WTC11 (cell line): ENCODE data around the gene EXOSC6. TPM values are rescaled to one million over a fixed set of nuclear protein-coding genes. Genes with fewer than 3 reads are reported as not detected.
"Not testable (repeated sequence)": the region's sequence is repeated elsewhere in the genome, so short reads cannot be mapped to it uniquely, and the experiment has no call there.

Source experiments
- ATAC-seq: fragments of 200-7000 bp; cut with Tn5 transposase; 2 replicates; pipeline ENCODE4 v1.10.0; 2021; ENCODE audit warnings: mild to moderate bottlenecking, moderate library complexity
- CTCF ChIA-PET: fragments of 300-600 bp; sonication (Branson Sonifier 250); formaldehyde crosslinking; loops from one replicate; lab custom pipeline; 2021; ENCODE audit warnings: antibody characterized with exemption; lab: Charles Lee
- POLR2A ChIA-PET: fragments of 350-600 bp; sonication (Branson Sonifier 250); formaldehyde crosslinking; loops from one replicate; lab custom pipeline; 2021; ENCODE audit warnings: antibody characterized with exemption; lab: Charles Lee
- DNase-seq: peaks from one replicate; pipeline ENCODE4 v3.0.0; 2021; ENCODE audit warnings: low spot score
- H3K27ac Mint-ChIP-seq: 2 replicates; pipeline ENCODE4 v1.8.0; 2021; ENCODE audit warnings: mixed read lengths
- H3K27me3 Mint-ChIP-seq: 2 replicates; pipeline ENCODE4 v1.8.0; 2021; ENCODE audit warnings: low read depth, mild to moderate bottlenecking, moderate library complexity, mixed read lengths
- H3K36me3 Mint-ChIP-seq: 2 replicates; pipeline ENCODE4 v1.8.0; 2021; ENCODE audit warnings: mixed read lengths
- H3K4me1 Mint-ChIP-seq: 2 replicates; pipeline ENCODE4 v1.8.0; 2022; ENCODE audit warnings: mixed read lengths
- H3K4me3 Mint-ChIP-seq: 2 replicates; pipeline ENCODE4 v1.8.0; 2021; ENCODE audit warnings: mild to moderate bottlenecking, moderate library complexity, mixed read lengths
- H3K9me3 Mint-ChIP-seq: 2 replicates; pipeline ENCODE4 v1.8.0; 2021; ENCODE audit warnings: mixed read lengths
- GTF2I ChIP-seq: fragments of 250-450 bp; sonication (Bioruptor Pico); conservative IDR thresholded peaks from 2 replicates; pipeline ENCODE4 v1.4.0; 2021; ENCODE audit warnings: mild to moderate bottlenecking
- total RNA-seq: library from RNA; stranded (reverse); gene quantifications from 3 replicates; pipeline ENCODE4 v1.2.3, GENCODE V29; 2021

The EXOSC6 gene
- total RNA-seq, 1 experiment from 2014 or later = 27.3 TPM

DNA sequence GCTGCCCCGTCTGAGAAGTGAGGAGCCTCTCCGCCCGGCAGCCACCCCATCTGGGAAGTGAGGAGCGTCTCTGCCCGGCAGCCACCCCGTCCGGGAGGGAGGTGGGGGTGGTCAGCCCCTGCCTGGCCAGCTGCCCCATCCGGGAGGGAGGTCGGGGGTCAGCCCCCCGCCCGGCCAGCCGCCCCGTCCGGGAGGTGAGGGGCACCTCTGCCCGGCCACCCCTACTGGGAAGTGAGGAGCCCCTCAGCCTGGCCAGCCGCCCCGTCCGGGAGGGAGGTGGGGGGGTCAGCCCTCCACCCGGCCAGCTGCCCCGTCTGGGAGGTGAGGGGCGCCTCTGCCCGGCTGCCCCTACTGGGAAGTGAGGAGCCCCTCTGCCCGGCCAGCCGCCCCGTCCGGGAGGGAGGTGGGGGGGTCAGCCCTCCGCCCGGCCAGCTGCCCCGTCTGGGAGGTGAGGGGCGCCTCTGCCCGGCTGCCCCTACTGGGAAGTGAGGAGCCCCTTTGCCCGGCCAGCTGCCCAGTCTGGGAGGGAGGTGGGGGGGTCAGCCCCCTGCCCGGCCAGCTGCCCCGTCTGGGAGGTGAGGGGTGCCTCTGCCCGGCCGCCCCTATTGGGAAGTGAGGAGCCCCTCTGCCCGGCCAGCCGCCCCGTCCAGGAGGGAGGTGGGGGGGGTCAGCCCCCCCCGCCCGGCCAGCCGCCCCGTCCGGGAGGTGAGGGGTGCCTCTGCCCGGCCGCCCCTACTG is 46.9 kb downstream of the EXOSC6 start:
- H3K27me3 Mint-ChIP-seq, POLR2A ChIA-PET, DNase-seq, H3K4me3 Mint-ChIP-seq, ATAC-seq, CTCF ChIA-PET, H3K27ac Mint-ChIP-seq, H3K4me1 Mint-ChIP-seq: not testable (repeated sequence)
- Mint-ChIP-seq H3K9me3 (peaks cover 10% of the 10 kb centered on the region), H3K36me3 (peaks cover 29% of the 10 kb centered on the region)

DNA sequence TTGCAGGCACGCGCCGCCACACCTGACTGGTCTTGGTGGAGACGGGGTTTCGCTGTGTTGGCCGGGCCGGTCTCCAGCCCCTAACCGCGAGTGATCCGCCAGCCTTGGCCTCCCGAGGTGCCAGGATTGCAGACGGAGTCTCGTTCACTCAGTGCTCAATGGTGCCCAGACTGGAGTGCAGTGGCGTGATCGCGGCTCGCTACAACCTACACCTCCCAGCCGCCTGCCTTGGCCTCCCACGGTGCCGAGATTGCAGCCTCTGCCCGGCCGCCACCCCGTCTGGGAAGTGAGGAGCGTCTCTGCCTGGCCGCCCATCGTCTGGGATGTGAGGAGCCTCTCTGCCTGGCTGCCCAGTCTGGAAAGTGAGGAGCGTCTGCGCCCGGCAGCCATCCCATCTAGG is 47.7 kb downstream of the EXOSC6 start:
- ATAC-seq, H3K27me3 Mint-ChIP-seq, DNase-seq, POLR2A ChIA-PET, H3K27ac Mint-ChIP-seq, H3K4me3 Mint-ChIP-seq, H3K4me1 Mint-ChIP-seq, CTCF ChIA-PET: not testable (repeated sequence)
- H3K36me3 Mint-ChIP-seq = peaks cover 25% of the 10 kb centered on the region
- peaks cover 10% of the 10 kb centered on the region for H3K9me3 Mint-ChIP-seq

DNA sequence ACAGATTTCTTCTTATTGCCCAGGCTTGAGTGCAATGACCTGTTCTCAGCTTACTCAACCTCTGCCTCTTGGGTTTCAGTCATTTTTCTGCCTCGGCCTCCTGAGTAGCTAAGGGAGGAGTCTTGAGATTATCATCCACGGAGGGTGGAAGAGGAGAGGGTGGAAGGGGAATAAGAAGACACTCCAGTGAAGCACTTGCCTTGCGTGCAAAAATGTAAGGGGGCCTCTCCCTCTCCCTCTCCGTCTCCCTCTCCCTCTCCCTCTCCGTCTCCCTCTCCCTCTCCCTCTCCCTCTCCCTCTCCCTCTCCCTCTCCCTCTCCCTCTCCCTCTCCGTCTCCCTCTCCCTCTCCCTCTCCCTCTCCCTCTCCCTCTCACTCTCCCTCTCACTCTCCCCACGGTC is 48.2 kb downstream of the EXOSC6 start:
- H3K9me3 Mint-ChIP-seq = peaks cover 10% of the 10 kb centered on the region
- CTCF ChIA-PET, DNase-seq: not testable (repeated sequence)

DNA sequence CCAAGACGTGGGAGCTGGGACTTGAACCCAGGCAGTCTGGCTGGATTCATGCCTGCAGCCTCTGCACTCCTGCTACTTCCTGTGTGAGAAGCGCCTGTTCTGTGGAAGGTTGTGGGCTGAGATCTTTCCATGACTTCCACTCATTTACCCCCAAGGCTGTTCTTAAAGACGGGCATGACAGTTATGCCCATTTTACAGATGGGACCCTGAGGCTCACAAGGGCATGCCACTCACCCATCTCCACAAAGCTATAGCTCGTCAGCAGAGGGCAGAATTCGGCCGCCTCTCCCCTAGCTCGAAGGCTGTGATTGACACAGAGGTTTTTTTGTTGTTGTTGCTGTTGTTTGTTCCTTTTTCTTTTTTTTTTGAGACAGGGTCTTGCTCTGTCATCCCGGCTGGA is 51.7 kb downstream of the EXOSC6 start:
- ATAC-seq, H3K27me3 Mint-ChIP-seq, H3K4me1 Mint-ChIP-seq, H3K27ac Mint-ChIP-seq, H3K36me3 Mint-ChIP-seq, H3K4me3 Mint-ChIP-seq, POLR2A ChIA-PET, DNase-seq, H3K9me3 Mint-ChIP-seq, CTCF ChIA-PET: not testable (repeated sequence)
- TF ChIP-seq GTF2I (CRISPR knock-in tag) = 0 out of 2 replicates have a peak, but pooled peaks have one; percentile 48

More for the DNA sequence above, 48.2 kb downstream of the EXOSC6 start:
- H3K27ac Mint-ChIP-seq, H3K4me1 Mint-ChIP-seq, ATAC-seq, H3K27me3 Mint-ChIP-seq, POLR2A ChIA-PET, H3K4me3 Mint-ChIP-seq: not testable (repeated sequence)
- peaks cover 25% of the 10 kb centered on the region for H3K36me3 Mint-ChIP-seq

DNA sequence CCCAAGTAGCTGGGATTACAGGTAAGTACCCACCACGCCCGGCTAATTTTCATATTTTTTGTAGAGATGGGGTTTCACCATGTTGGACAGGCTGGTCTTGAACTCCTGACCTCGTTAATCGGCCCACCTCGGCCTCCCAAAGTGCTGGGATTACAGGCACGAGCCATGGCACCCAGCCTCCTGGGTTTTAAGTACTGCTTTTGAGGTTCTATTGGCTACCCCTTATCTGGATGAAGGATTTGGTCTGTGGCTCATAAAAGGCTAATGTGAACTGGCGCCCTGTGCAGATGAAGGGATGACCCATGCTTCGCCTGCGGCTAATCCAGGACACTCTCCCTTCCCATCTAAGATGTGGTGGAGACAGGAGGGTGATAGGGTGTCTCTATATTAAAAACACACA is 52.6 kb downstream of the EXOSC6 start:
- H3K27me3 Mint-ChIP-seq, ATAC-seq, H3K36me3 Mint-ChIP-seq, POLR2A ChIA-PET, CTCF ChIA-PET, DNase-seq, H3K4me3 Mint-ChIP-seq, H3K27ac Mint-ChIP-seq, H3K9me3 Mint-ChIP-seq, H3K4me1 Mint-ChIP-seq: not testable (repeated sequence)

DNA sequence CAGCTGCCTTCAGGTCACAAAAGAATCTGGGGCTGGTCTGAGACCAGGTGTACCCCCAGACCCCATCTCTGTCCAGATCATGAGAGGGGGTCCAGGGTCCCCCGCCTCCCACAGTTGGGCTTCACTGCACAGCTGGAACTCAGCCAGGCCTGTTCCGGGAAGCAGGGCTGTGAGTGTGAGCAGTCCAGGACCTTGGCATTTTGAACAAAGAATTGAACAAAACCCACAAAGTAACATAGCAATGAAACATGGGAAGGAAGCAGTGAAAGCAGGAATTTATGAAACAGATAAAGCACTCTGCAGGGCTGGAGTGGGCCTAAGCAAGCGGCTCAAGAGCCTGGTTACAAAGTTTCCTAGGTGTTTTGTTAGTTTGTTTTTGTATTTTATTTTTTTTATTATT is 53.1 kb downstream of the EXOSC6 start:
- POLR2A ChIA-PET, H3K4me3 Mint-ChIP-seq, H3K36me3 Mint-ChIP-seq, H3K9me3 Mint-ChIP-seq, H3K27ac Mint-ChIP-seq, ATAC-seq, H3K27me3 Mint-ChIP-seq, DNase-seq, CTCF ChIA-PET, H3K4me1 Mint-ChIP-seq: not testable (repeated sequence)

DNA sequence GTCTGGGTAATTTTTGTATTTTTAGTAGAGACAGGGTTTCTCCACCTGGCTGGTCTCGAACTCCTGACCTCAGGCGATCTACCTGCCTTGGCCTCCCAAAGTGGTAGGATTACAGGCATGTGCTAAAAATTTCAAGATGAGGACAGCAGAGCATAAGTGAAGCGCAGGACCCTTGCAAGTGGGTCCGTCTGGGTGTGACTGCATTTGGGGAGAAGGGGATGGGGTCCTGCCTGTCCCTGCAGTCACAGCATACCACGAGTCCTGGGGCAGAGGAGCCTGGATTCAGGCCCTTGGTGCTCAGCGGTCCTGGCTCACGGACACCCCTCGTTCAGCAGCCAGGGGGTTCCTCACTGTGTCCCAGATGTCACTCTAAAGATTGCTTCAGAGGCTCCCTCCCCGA is 53.5 kb downstream of the EXOSC6 start:
- H3K27ac Mint-ChIP-seq, DNase-seq, CTCF ChIA-PET, ATAC-seq, POLR2A ChIA-PET, H3K36me3 Mint-ChIP-seq, H3K27me3 Mint-ChIP-seq, H3K4me1 Mint-ChIP-seq, H3K9me3 Mint-ChIP-seq, H3K4me3 Mint-ChIP-seq: not testable (repeated sequence)

DNA sequence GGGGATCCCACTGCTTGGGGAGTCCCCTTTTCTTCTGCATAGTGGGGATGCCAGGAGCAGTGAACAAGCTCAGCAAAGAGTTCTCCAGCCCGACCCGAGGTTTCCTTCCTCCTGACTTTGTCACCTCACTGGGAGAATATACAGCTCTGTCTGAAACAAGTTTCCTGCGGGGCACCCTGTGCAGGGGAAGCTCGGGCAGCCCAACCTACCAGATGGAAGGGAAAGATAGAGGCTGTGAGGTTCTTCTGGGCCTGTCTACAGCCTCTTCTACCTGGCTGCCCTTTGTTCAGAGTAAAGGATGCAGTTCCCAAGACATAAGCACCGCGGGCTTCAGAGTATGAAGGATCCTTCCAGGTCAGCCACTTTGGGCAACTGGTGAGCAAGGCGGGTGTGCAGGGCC is 54.1 kb downstream of the EXOSC6 start:
- H3K9me3 Mint-ChIP-seq, POLR2A ChIA-PET, H3K4me1 Mint-ChIP-seq, H3K27me3 Mint-ChIP-seq, H3K4me3 Mint-ChIP-seq, H3K27ac Mint-ChIP-seq, ATAC-seq, H3K36me3 Mint-ChIP-seq, CTCF ChIA-PET, DNase-seq: not testable (repeated sequence)

Other genes starting within 250 kb of the EXOSC6 start
- gene PDPR, start 137.6 kb downstream of the EXOSC6 start, total RNA-seq = 27.8 to 30.3 TPM (median 28.5 TPM) in 3 replicates
- 0.11 to 0.48 TPM (median 0.18 TPM) in 3 replicates for gene CLEC18C, start 78.2 kb downstream of the EXOSC6 start, total RNA-seq
- gene AARS1, start 37.6 kb upstream of the EXOSC6 start, total RNA-seq = 174 to 214 TPM (median 174 TPM) in 3 replicates
- gene DDX19B, start 47.2 kb upstream of the EXOSC6 start, total RNA-seq = 34.3 to 38.4 TPM (median 36.1 TPM) in 3 replicates
- gene DDX19A, start 95.0 kb upstream of the EXOSC6 start, total RNA-seq = 42.0 to 47.0 TPM (median 43.7 TPM) in 3 replicates
- gene ST3GAL2, start 187.2 kb upstream of the EXOSC6 start, total RNA-seq = 46.0 to 49.4 TPM (median 46.2 TPM) in 3 replicates
- gene FCSK, start 202.7 kb upstream of the EXOSC6 start, total RNA-seq = 7.0 to 10.6 TPM (median 8.6 TPM) in 3 replicates